ENCODE data around the gene SLC25A25.

DNA sequence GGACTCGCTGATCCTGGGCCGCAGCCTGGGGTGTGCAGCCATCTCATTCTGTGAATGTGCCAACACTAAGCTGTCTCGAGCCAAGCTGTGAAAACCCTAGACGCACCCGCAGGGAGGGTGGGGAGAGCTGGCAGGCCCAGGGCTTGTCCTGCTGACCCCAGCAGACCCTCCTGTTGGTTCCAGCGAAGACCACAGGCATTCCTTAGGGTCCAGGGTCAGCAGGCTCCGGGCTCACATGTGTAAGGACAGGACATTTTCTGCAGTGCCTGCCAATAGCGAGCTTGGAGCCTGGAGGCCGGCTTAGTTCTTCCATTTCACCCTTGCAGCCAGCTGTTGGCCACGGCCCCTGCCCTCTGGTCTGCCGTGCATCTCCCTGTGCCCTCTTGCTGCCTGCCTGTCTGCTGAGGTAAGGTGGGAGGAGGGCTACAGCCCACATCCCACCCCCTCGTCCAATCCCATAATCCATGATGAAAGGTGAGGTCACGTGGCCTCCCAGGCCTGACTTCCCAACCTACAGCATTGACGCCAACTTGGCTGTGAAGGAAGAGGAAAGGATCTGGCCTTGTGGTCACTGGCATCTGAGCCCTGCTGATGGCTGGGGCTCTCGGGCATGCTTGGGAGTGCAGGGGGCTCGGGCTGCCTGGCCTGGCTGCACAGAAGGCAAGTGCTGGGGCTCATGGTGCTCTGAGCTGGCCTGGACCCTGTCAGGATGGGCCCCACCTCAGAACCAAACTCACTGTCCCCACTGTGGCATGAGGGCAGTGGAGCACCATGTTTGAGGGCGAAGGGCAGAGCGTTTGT, 39.6 kb downstream of the SLC25A25 start:
- TF ChIP-seq, protein P1, sequence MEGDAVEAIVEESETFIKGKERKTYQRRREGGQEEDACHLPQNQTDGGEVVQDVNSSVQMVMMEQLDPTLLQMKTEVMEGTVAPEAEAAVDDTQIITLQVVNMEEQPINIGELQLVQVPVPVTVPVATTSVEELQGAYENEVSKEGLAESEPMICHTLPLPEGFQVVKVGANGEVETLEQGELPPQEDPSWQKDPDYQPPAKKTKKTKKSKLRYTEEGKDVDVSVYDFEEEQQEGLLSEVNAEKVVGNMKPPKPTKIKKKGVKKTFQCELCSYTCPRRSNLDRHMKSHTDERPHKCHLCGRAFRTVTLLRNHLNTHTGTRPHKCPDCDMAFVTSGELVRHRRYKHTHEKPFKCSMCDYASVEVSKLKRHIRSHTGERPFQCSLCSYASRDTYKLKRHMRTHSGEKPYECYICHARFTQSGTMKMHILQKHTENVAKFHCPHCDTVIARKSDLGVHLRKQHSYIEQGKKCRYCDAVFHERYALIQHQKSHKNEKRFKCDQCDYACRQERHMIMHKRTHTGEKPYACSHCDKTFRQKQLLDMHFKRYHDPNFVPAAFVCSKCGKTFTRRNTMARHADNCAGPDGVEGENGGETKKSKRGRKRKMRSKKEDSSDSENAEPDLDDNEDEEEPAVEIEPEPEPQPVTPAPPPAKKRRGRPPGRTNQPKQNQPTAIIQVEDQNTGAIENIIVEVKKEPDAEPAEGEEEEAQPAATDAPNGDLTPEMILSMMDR (IDR thresholded peaks at IDR 0.05), result no peak
- TF ChIP-seq POLR2AphosphoS5 (IDR thresholded peaks at IDR 0.05), result no peak
